Astrocyte (in vitro differentiated cells and primary cell): ENCODE data around the gene FBXW2. TPM values are rescaled to one million over a fixed set of nuclear protein-coding genes. Genes with fewer than 3 reads are reported as not detected.

Experiments
- DNase-seq: peaks from one replicate; pipeline ENCODE4 v3.0.0-alpha.2; 2010; ENCODE audit warnings: low read depth
- FAIRE-seq: peaks from 2 replicates; lab custom pipeline; 2011; peaks lifted over from hg19 to GRCh38; lab: Jason Lieb, UNC
- H2AFZ ChIP-seq: 2 replicates; pipeline ENCODE4 v1.6.0; 2012; ENCODE audit warnings: low read depth, low read length, inconsistent platforms
- H3K27ac ChIP-seq: 2 replicates; pipeline ENCODE4 v1.5.1; 2011; ENCODE audit warnings: low read depth, low read length, inconsistent platforms
- H3K27me3 ChIP-seq: 2 replicates; pipeline ENCODE4 v1.6.0; 2011; ENCODE audit warnings: low read length, inconsistent platforms; ENCODE audit not compliant: insufficient read depth
- H3K36me3 ChIP-seq: 2 replicates; pipeline ENCODE4 v1.5.1; 2011; ENCODE audit warnings: low read length, inconsistent platforms; ENCODE audit not compliant: insufficient read depth
- H3K4me1 ChIP-seq: 2 replicates; pipeline ENCODE4 v1.5.1; 2011; ENCODE audit warnings: low read length, inconsistent platforms; ENCODE audit not compliant: insufficient read depth
- H3K4me2 ChIP-seq: 2 replicates; pipeline ENCODE4 v1.6.0; 2012; ENCODE audit warnings: low read length, inconsistent platforms
- H3K4me3 ChIP-seq: 2 replicates; pipeline ENCODE4 v1.5.1; 2011; ENCODE audit warnings: low read depth, mild to moderate bottlenecking, low read length, inconsistent platforms; ENCODE audit not compliant: insufficient read depth
- H3K79me2 ChIP-seq: 2 replicates; pipeline ENCODE4 v1.6.0; 2012; ENCODE audit warnings: mild to moderate bottlenecking, low read length, inconsistent platforms; ENCODE audit not compliant: insufficient read depth
- H3K9ac ChIP-seq: 2 replicates; pipeline ENCODE4 v1.6.0; 2012; ENCODE audit warnings: mild to moderate bottlenecking, low read length, inconsistent platforms
- H3K9me3 ChIP-seq: 2 replicates; pipeline ENCODE4 v1.5.1; 2012; ENCODE audit warnings: low read depth, mild to moderate bottlenecking, low read length, inconsistent platforms; ENCODE audit not compliant: insufficient read depth
- H4K20me1 ChIP-seq: 2 replicates; pipeline ENCODE4 v1.6.0; 2012; ENCODE audit warnings: low read length, inconsistent platforms; ENCODE audit not compliant: insufficient read depth
- H3K27ac Mint-ChIP-seq: one replicate; pipeline ENCODE4 v1.8.0; 2021; ENCODE audit warnings: mild to moderate bottlenecking, mixed read lengths; ENCODE audit not compliant: unreplicated experiment
- H3K27me3 Mint-ChIP-seq: one replicate; pipeline ENCODE4 v1.8.0; 2021; ENCODE audit warnings: low read depth, mixed read lengths; ENCODE audit not compliant: unreplicated experiment
- H3K36me3 Mint-ChIP-seq: one replicate; pipeline ENCODE4 v1.8.0; 2021; ENCODE audit warnings: low read depth, mixed read lengths; ENCODE audit not compliant: unreplicated experiment
- H3K4me1 Mint-ChIP-seq: one replicate; pipeline ENCODE4 v1.8.0; 2021; ENCODE audit warnings: low read depth, mixed read lengths; ENCODE audit not compliant: unreplicated experiment
- H3K4me3 Mint-ChIP-seq: one replicate; pipeline ENCODE4 v1.8.0; 2021; ENCODE audit warnings: mild to moderate bottlenecking, moderate library complexity, mixed read lengths; ENCODE audit not compliant: unreplicated experiment
- H3K9me3 Mint-ChIP-seq: one replicate; pipeline ENCODE4 v1.8.0; 2021; ENCODE audit warnings: mild to moderate bottlenecking, mixed read lengths; ENCODE audit not compliant: unreplicated experiment
- CTCF ChIP-seq: IDR thresholded peaks from 2 replicates; pipeline ENCODE4 v1.5.1; 2011; ENCODE audit warnings: low read depth, mild to moderate bottlenecking, inconsistent platforms, low read length, moderate library complexity; ENCODE audit not compliant: insufficient read depth
- EZH2 ChIP-seq: IDR thresholded peaks from 2 replicates; pipeline ENCODE4 v1.6.1; 2012; ENCODE audit warnings: mild to moderate bottlenecking, low read length, inconsistent platforms; ENCODE audit not compliant: insufficient read depth
- total RNA-seq: library from RNA; stranded (reverse); gene quantifications from 2 replicates; pipeline ENCODE4 v1.2.1, GENCODE V29; 2021

FBXW2 gene
- total RNA-seq, 1 donor from 2014 or later: 65.7 TPM

DNA sequence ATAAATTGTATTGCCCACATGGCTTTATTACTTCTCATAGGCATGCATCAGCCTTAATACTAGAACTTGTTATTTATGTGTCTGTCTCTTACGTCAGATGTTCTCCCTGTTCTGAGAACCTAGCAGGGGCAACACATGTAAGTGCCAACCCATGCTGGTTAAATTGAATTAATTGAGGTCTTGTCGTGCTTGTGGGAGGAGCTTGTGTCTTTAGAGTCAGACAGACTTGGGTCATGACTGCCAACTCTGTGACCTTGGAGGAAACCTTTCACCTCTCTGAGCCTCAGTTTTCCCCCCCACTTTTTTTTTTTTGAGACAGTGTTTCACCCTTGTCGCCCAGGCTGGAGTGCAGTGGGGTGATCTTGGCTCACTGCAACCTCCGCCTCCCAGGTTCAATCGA, 76.7 kb downstream of the FBXW2 start:
- Histone ChIP-seq H4K20me1 (peaks cover 13% of the 10 kb centered on the region), H3K9me3 (no peaks in the 10 kb centered on the region), H3K79me2 (peaks cover 23% of the 10 kb centered on the region), H3K4me3 (no peak overlapping the region), H3K27me3 (no peaks in the 10 kb centered on the region), H3K4me2 (no peak overlapping the region), H3K9ac (no peak overlapping the region), H3K36me3 (no peaks in the 10 kb centered on the region), H3K4me1 (peaks cover 13% of the 10 kb centered on the region), H2AFZ (no peak overlapping the region), H3K27ac (no peak overlapping the region)
- TF ChIP-seq EZH2 (no peak), CTCF (no peak)
- no peaks in the 10 kb centered on the region for H3K9me3 Mint-ChIP-seq
- peaks cover 7% of the 10 kb centered on the region for H3K4me1 Mint-ChIP-seq
- H3K27ac Mint-ChIP-seq: peak overlapping the region; percentile 44
- H3K4me3 Mint-ChIP-seq: no peak overlapping the region
- no peak for DNase-seq
- H3K36me3 Mint-ChIP-seq: no peaks in the 10 kb centered on the region
- no peaks in the 10 kb centered on the region for H3K27me3 Mint-ChIP-seq
- no peak for FAIRE-seq

DNA sequence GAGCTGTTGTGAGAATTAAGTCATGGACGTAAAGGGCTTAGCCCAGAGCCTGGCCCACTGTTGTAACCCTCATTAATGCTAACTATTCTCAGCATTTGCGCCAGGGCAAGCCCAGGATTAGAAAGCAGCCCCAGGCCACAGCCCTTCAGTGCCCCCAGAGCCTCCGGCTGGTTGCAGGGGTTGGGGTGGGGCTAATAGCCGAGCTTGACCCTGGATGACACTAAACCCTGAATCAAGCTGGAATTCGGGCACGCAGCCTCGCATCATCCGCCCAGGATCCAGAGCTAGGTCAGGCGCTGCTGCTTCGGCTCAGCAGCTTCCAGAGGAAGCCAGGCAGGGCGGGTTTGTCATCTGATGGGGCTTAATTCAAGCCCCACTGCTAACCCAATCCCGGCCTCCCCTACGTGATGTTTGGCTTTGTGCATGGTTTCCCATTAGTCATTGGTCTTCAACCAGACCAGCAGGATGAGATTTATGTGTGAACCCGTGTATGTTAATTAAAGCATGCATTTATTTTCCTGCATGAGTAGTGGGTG, 77.8 kb downstream of the FBXW2 start:
- Histone ChIP-seq H3K27ac (peak overlapping the region; percentile 74), H3K79me2 (peaks cover 33% of the 10 kb centered on the region), H3K36me3 (no peaks in the 10 kb centered on the region), H3K4me1 (peaks cover 13% of the 10 kb centered on the region), H3K9me3 (no peaks in the 10 kb centered on the region), H3K4me2 (peak overlapping the region; percentile 95), H4K20me1 (peaks cover 13% of the 10 kb centered on the region), H2AFZ (peak overlapping the region; percentile 93), H3K4me3 (peak overlapping the region; percentile 76), H3K27me3 (no peaks in the 10 kb centered on the region), H3K9ac (peak overlapping the region; percentile 92)
- Mint-ChIP-seq H3K36me3 (no peaks in the 10 kb centered on the region), H3K4me1 (peaks cover 7% of the 10 kb centered on the region), H3K9me3 (no peaks in the 10 kb centered on the region), H3K27me3 (no peaks in the 10 kb centered on the region), H3K4me3 (peak overlapping the region; percentile 76), H3K27ac (no peak overlapping the region)
- TF ChIP-seq CTCF (no peak), EZH2 (no peak)
- DNase-seq (peak; percentile 65), FAIRE-seq (no peak)

DNA sequence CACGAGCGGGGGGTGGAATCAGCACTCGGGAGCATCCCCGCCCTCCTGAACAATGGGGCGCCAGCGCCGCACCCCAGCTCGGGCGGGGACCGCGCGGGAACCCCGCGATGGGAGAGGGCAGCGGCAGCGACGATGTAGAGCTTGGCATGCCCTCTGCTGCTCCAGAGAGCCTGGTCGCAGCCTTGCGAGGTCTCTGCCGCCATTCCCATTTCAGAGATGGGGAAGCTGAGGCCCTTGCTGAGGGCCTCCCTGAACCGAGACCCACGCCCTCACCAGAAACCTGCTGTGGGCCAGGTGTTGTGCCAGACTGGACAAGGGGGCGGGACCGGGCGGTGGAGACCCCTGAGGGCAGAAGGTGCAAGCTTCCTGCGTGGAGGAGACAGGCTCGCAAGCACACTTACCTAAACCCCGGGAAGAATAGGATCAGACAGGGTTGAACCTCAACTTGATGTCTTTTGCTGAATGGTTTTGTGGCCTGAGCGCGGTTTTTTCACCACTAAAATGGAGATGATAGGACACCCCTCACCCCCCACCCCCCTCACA, 78.3 kb downstream of the FBXW2 start:
- Histone ChIP-seq H3K36me3 (no peaks in the 10 kb centered on the region), H3K9me3 (no peaks in the 10 kb centered on the region), H2AFZ (peak overlapping the region; percentile 93), H3K4me2 (peak overlapping the region; percentile 95), H3K79me2 (peaks cover 36% of the 10 kb centered on the region), H3K27ac (peak overlapping the region; percentile 74), H3K27me3 (no peaks in the 10 kb centered on the region), H3K9ac (peak overlapping the region; percentile 92), H3K4me3 (peak overlapping the region; percentile 76), H4K20me1 (peaks cover 13% of the 10 kb centered on the region), H3K4me1 (peaks cover 13% of the 10 kb centered on the region)
- DNase-seq (no peak), FAIRE-seq (no peak)
- H3K4me3 Mint-ChIP-seq: peak overlapping the region; percentile 76
- H3K9me3 Mint-ChIP-seq: no peaks in the 10 kb centered on the region
- H3K27ac Mint-ChIP-seq: no peak overlapping the region
- no peaks in the 10 kb centered on the region for H3K27me3 Mint-ChIP-seq
- H3K4me1 Mint-ChIP-seq: peaks cover 7% of the 10 kb centered on the region
- H3K36me3 Mint-ChIP-seq: no peaks in the 10 kb centered on the region
- TF ChIP-seq CTCF: no peak
- TF ChIP-seq EZH2: no peak
